Epithelial cell of prostate (primary cell): ENCODE data around the gene UBE2E3.
A peak's percentile ranks its signal among the peaks of the same experiment; 100 is the strongest.
"Not testable (repeated sequence)": the region's sequence is repeated elsewhere in the genome, so short reads cannot be mapped to it uniquely, and the experiment has no call there.

Source experiments
- DNase-seq: peaks from one replicate; pipeline ENCODE4 v3.0.0-alpha.2; 2011; ENCODE audit warnings: low read depth, low spot score
- H3K27ac ChIP-seq: fragments of 450-650 bp; 2 replicates; pipeline ENCODE4 v1.5.1; 2017; ENCODE audit warnings: mild to moderate bottlenecking

UBE2E3 gene

GRCh38 chr2:181070119-181070835, 89.9 kb downstream of the UBE2E3 start:
- no peak overlapping the region for H3K27ac ChIP-seq

GRCh38 chr2:181070836-181071200, 90.4 kb downstream of the UBE2E3 start:
- no peak for DNase-seq
- H3K27ac ChIP-seq: no peak overlapping the region

More at GRCh38 chr2:181070119-181070835, 89.9 kb downstream of the UBE2E3 start:
- DNase-seq: peak; percentile 24

- DNase-seq: no peak
- H3K27ac ChIP-seq: no peak overlapping the region
Measured at GRCh38 chr2:181072486-181073235, 92.3 kb downstream of the UBE2E3 start.

GRCh38 chr2:181073896-181074295, 93.5 kb downstream of the UBE2E3 start:
- peak overlapping the region; percentile 73 for H3K27ac ChIP-seq

GRCh38 chr2:181074457-181074856, 94.1 kb downstream of the UBE2E3 start:
- H3K27ac ChIP-seq: peak overlapping the region; percentile 73
- peak; percentile 33 for DNase-seq

More at GRCh38 chr2:181073896-181074295, 93.5 kb downstream of the UBE2E3 start:
- DNase-seq: no peak

GRCh38 chr2:181076658-181077057, 96.3 kb downstream of the UBE2E3 start:
- H3K27ac ChIP-seq: no peak overlapping the region
- no peak for DNase-seq

- no peak for DNase-seq
- no peak overlapping the region for H3K27ac ChIP-seq
Measured at GRCh38 chr2:181077128-181077709, 96.8 kb downstream of the UBE2E3 start.

GRCh38 chr2:181083140-181083539, 102.7 kb downstream of the UBE2E3 start:
- DNase-seq: no peak

GRCh38 chr2:181085734-181086133, 105.3 kb downstream of the UBE2E3 start:
- no peak for DNase-seq
- H3K27ac ChIP-seq: no peak overlapping the region

More at GRCh38 chr2:181083140-181083539, 102.7 kb downstream of the UBE2E3 start:
- no peak overlapping the region for H3K27ac ChIP-seq

- DNase-seq, H3K27ac ChIP-seq: not testable (repeated sequence)
Measured at GRCh38 chr2:181091920-181092319, 111.5 kb downstream of the UBE2E3 start.

- DNase-seq: no peak
- H3K27ac ChIP-seq: no peak overlapping the region
Measured at GRCh38 chr2:181095486-181095885, 115.1 kb downstream of the UBE2E3 start.

GRCh38 chr2:181103659-181104058, 123.3 kb downstream of the UBE2E3 start:
- DNase-seq: no peak
- no peak overlapping the region for H3K27ac ChIP-seq

- no peak for DNase-seq
- H3K27ac ChIP-seq: no peak overlapping the region
Measured at GRCh38 chr2:181104512-181105115, 124.2 kb downstream of the UBE2E3 start.

GRCh38 chr2:181105562-181105961, 125.2 kb downstream of the UBE2E3 start:
- no peak for DNase-seq
- no peak overlapping the region for H3K27ac ChIP-seq

- DNase-seq: no peak
- H3K27ac ChIP-seq: no peak overlapping the region
Measured at GRCh38 chr2:181106229-181106628, 125.8 kb downstream of the UBE2E3 start.

GRCh38 chr2:181106789-181107627, 126.6 kb downstream of the UBE2E3 start:
- DNase-seq: peak; percentile 52
- H3K27ac ChIP-seq: no peak overlapping the region

GRCh38 chr2:181107628-181107945, 127.2 kb downstream of the UBE2E3 start:
- DNase-seq: no peak
- no peak overlapping the region for H3K27ac ChIP-seq

GRCh38 chr2:181111059-181111458, 130.7 kb downstream of the UBE2E3 start:
- DNase-seq: no peak
- no peak overlapping the region for H3K27ac ChIP-seq

- DNase-seq: no peak
Measured at GRCh38 chr2:181112916-181113315, 132.5 kb downstream of the UBE2E3 start.

More at GRCh38 chr2:181112916-181113315, 132.5 kb downstream of the UBE2E3 start:
- no peak overlapping the region for H3K27ac ChIP-seq
